ENCODE data around the gene SLC12A4.

Gene SLC12A4

GRCh38 chr16:67951485-67951884 lies 17.0 kb downstream of the SLC12A4 start:
- H3K36me3 ChIP-seq (ENCODE audit: control insufficient read depth, insufficient read depth, low read length): peaks cover 34% of the 10 kb centered on the region
- no peak overlapping the region for H3K4me3 ChIP-seq (replicated peaks; ENCODE audit: low read depth, low read length)
- no peak for DNase-seq (ENCODE audit: extremely low read depth, insufficient read length)
- TF ChIP-seq, protein P1, sequence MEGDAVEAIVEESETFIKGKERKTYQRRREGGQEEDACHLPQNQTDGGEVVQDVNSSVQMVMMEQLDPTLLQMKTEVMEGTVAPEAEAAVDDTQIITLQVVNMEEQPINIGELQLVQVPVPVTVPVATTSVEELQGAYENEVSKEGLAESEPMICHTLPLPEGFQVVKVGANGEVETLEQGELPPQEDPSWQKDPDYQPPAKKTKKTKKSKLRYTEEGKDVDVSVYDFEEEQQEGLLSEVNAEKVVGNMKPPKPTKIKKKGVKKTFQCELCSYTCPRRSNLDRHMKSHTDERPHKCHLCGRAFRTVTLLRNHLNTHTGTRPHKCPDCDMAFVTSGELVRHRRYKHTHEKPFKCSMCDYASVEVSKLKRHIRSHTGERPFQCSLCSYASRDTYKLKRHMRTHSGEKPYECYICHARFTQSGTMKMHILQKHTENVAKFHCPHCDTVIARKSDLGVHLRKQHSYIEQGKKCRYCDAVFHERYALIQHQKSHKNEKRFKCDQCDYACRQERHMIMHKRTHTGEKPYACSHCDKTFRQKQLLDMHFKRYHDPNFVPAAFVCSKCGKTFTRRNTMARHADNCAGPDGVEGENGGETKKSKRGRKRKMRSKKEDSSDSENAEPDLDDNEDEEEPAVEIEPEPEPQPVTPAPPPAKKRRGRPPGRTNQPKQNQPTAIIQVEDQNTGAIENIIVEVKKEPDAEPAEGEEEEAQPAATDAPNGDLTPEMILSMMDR (IDR thresholded peaks at IDR 0.05; ENCODE audit: insufficient read depth, low read length, poor library complexity, severe bottlenecking): no peak
- no peaks in the 10 kb centered on the region for H3K27me3 ChIP-seq (replicated peaks; ENCODE audit: control insufficient read depth, insufficient read depth, low read length)

DNA sequence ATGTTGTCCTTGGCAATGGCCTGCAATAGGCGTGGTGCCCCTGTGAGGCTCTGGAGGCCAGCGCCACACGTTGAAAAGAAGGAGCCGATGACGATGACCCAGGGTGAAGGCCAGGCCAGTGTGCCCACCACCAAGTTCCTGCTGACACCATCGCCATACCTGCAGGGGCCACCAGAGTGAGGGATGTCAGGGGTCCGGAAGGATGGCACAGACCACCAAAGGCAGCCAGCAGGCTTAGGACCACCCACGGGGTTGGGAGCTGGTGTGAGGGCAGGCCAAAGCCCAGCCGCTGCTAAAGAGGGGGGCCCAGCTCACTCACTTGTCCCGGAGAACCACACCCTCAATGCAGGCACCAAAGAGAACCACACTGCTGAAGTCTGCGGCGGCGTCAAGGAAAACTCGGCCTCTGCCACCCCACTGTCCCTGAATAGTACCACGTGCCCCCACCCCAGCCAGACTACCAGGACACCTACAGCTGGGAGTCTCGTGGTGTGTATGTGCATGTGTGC lies 18.0 kb downstream of the SLC12A4 start:
- Histone ChIP-seq H3K4me3 (replicated peaks; ENCODE audit: low read depth, low read length) (no peak overlapping the region), H3K27me3 (replicated peaks; ENCODE audit: control insufficient read depth, insufficient read depth, low read length) (no peaks in the 10 kb centered on the region), H3K36me3 (ENCODE audit: control insufficient read depth, insufficient read depth, low read length) (peaks cover 42% of the 10 kb centered on the region)
- TF ChIP-seq, protein P1 (IDR thresholded peaks at IDR 0.05; ENCODE audit: insufficient read depth, low read length, poor library complexity, severe bottlenecking): no peak
- DNase-seq (ENCODE audit: extremely low read depth, insufficient read length): no peak

GRCh38 chr16:67949645-67950044 lies 18.8 kb downstream of the SLC12A4 start:
- Histone ChIP-seq H3K36me3 (ENCODE audit: control insufficient read depth, insufficient read depth, low read length) (peaks cover 41% of the 10 kb centered on the region), H3K4me3 (replicated peaks; ENCODE audit: low read depth, low read length) (no peak overlapping the region), H3K27me3 (replicated peaks; ENCODE audit: control insufficient read depth, insufficient read depth, low read length) (no peaks in the 10 kb centered on the region)
- no peak for DNase-seq (ENCODE audit: extremely low read depth, insufficient read length)
- TF ChIP-seq, protein P1 (IDR thresholded peaks at IDR 0.05; ENCODE audit: insufficient read depth, low read length, poor library complexity, severe bottlenecking): no peak

GRCh38 chr16:67948015-67948414 lies 20.4 kb downstream of the SLC12A4 start:
- no peak for DNase-seq (ENCODE audit: extremely low read depth, insufficient read length)
- Histone ChIP-seq H3K27me3 (replicated peaks; ENCODE audit: control insufficient read depth, insufficient read depth, low read length) (no peaks in the 10 kb centered on the region), H3K4me3 (replicated peaks; ENCODE audit: low read depth, low read length) (no peak overlapping the region), H3K36me3 (ENCODE audit: control insufficient read depth, insufficient read depth, low read length) (peaks cover 47% of the 10 kb centered on the region)
- TF ChIP-seq, protein P1 (IDR thresholded peaks at IDR 0.05; ENCODE audit: insufficient read depth, low read length, poor library complexity, severe bottlenecking): no peak

GRCh38 chr16:67946966-67947558 lies 21.4 kb downstream of the SLC12A4 start:
- peaks cover 50% of the 10 kb centered on the region for H3K36me3 ChIP-seq (ENCODE audit: control insufficient read depth, insufficient read depth, low read length)
- no peak for DNase-seq (ENCODE audit: extremely low read depth, insufficient read length)
- TF ChIP-seq, protein P1 (IDR thresholded peaks at IDR 0.05; ENCODE audit: insufficient read depth, low read length, poor library complexity, severe bottlenecking): no peak

More at GRCh38 chr16:67946966-67947558, 21.4 kb downstream of the SLC12A4 start:
- Histone ChIP-seq H3K27me3 (replicated peaks; ENCODE audit: control insufficient read depth, insufficient read depth, low read length) (no peaks in the 10 kb centered on the region), H3K4me3 (replicated peaks; ENCODE audit: low read depth, low read length) (no peak overlapping the region)
